IMR-90 (cell line): ENCODE results near the gene FLNA. TPM values are rescaled to one million over a fixed set of nuclear protein-coding genes. Genes with fewer than 3 reads are reported as not detected.

Source experiments
- ATAC-seq: fragments of 200-7000 bp; cut with Tn5 transposase; 2 replicates; pipeline ENCODE4 v1.9.1; 2020; ENCODE audit warnings: low read depth, mild to moderate bottlenecking, moderate library complexity
- BruUV-seq: library from RNA; stranded (reverse); fragments of 400-500 nt; replicated peaks from 2 replicates; lab custom pipeline; 2021; lab: Mats Ljungman, UMichigan
- CTCF ChIA-PET: fragments of 300-600 bp; formaldehyde crosslinking; extraction: SDS; loops from one replicate; lab custom pipeline; 2021; ENCODE audit warnings: antibody characterized with exemption; lab: Yijun Ruan, JAX
- POLR2A ChIA-PET: fragments of 300-600 bp; sonication (Branson Sonifier 250); formaldehyde crosslinking; loops from one replicate; lab custom pipeline; 2022; ENCODE audit warnings: antibody characterized with exemption; ENCODE audit not compliant: unreplicated experiment; lab: Charles Lee
- DNase-seq: peaks from one replicate; pipeline ENCODE4 v3.0.0; 2013
- H2AFZ ChIP-seq: replicated peaks from 2 replicates; pipeline ENCODE3; 2013; ENCODE audit warnings: low read length, mild to moderate bottlenecking; ENCODE audit not compliant: poor library complexity
- H2AK5ac ChIP-seq: 2 replicates; pipeline ENCODE4 v1.6.1; 2013; ENCODE audit warnings: low read depth, low read length, inconsistent platforms
- H2AK9ac ChIP-seq: replicated peaks from 2 replicates; pipeline ENCODE3; 2013; ENCODE audit warnings: mild to moderate bottlenecking, low read depth, low read length, moderate library complexity; ENCODE audit not compliant: poor library complexity
- H2BK120ac ChIP-seq: 2 replicates; pipeline ENCODE4 v1.6.1; 2013; ENCODE audit warnings: low read depth, low read length, inconsistent platforms
- H2BK15ac ChIP-seq: 3 replicates; pipeline ENCODE4 v1.6.1; 2013; ENCODE audit warnings: low read depth, low read length, inconsistent platforms
- H2BK20ac ChIP-seq: 2 replicates; pipeline ENCODE4 v1.6.1; 2013; ENCODE audit warnings: low read depth, mild to moderate bottlenecking, inconsistent platforms, low read length, moderate library complexity
- H2BK5ac ChIP-seq: 2 replicates; pipeline ENCODE4 v1.6.1; 2013; ENCODE audit warnings: mild to moderate bottlenecking, low read depth, low read length, inconsistent platforms; ENCODE audit not compliant: poor library complexity, severe bottlenecking
- H3K14ac ChIP-seq: replicated peaks from 2 replicates; pipeline ENCODE4 v1.6.1; 2013; ENCODE audit warnings: low read depth, low read length, inconsistent platforms
- H3K18ac ChIP-seq: 2 replicates; pipeline ENCODE4 v1.6.1; 2013; ENCODE audit warnings: low read depth, low read length, control low read depth
- H3K23ac ChIP-seq: 2 replicates; pipeline ENCODE4 v1.6.1; 2013; ENCODE audit warnings: low read depth, low read length, inconsistent platforms
- H3K27ac ChIP-seq: 2 replicates; pipeline ENCODE4 v1.5.1; 2013; ENCODE audit warnings: mild to moderate bottlenecking, control low read depth, low read length; ENCODE audit not compliant: insufficient read depth
- H3K27me3 ChIP-seq: 2 replicates; pipeline ENCODE4 v1.6.1; 2013; ENCODE audit warnings: low read length; ENCODE audit not compliant: control insufficient read depth, insufficient read depth
- H3K36me3 ChIP-seq: 2 replicates; pipeline ENCODE4 v1.6.1; 2013; ENCODE audit warnings: low read length, mixed read lengths; ENCODE audit not compliant: control insufficient read depth, insufficient read depth
- H3K4ac ChIP-seq: 2 replicates; pipeline ENCODE4 v1.6.1; 2013; ENCODE audit warnings: low read depth, low read length, inconsistent platforms
- H3K4me1 ChIP-seq: 2 replicates; pipeline ENCODE4 v1.6.1; 2013; ENCODE audit warnings: low read length, mixed read lengths; ENCODE audit not compliant: control insufficient read depth, insufficient read depth
- H3K4me2 ChIP-seq: 2 replicates; pipeline ENCODE4 v1.6.1; 2013; ENCODE audit warnings: low read depth, mild to moderate bottlenecking, control low read depth, low read length, moderate library complexity
- H3K4me3 ChIP-seq: 2 replicates; pipeline ENCODE4 v1.5.1; 2013; ENCODE audit warnings: low read depth, mild to moderate bottlenecking, control low read depth, low read length, moderate library complexity; ENCODE audit not compliant: insufficient read depth
- H3K56ac ChIP-seq: 2 replicates; pipeline ENCODE4 v1.6.1; 2013; ENCODE audit warnings: low read length, inconsistent platforms; ENCODE audit not compliant: insufficient read depth; ENCODE audit errors: extremely low read depth
- H3K79me1 ChIP-seq, 2 experiments: 2 replicates each; pipeline ENCODE4 v1.6.1; 2013; ENCODE audit warnings: low read length in 2 of 2, inconsistent platforms in 1 of 2, low read depth in 1 of 2
- H3K9ac ChIP-seq: 2 replicates; pipeline ENCODE4 v1.6.1; 2013; ENCODE audit warnings: low read depth, low read length, control low read depth
- H3K9me1 ChIP-seq: 2 replicates; pipeline ENCODE4 v1.6.1; 2013; ENCODE audit warnings: low read length, inconsistent platforms; ENCODE audit not compliant: insufficient read depth
- H3K9me3 ChIP-seq: 2 replicates; pipeline ENCODE4 v1.6.1; 2013; ENCODE audit warnings: low read length; ENCODE audit not compliant: control insufficient read depth, insufficient read depth
- H4K20me1 ChIP-seq: 2 replicates; pipeline ENCODE4 v1.6.1; 2013; ENCODE audit warnings: low read length, inconsistent platforms; ENCODE audit not compliant: insufficient read depth
- H4K5ac ChIP-seq: 2 replicates; pipeline ENCODE4 v1.6.1; 2013; ENCODE audit warnings: mild to moderate bottlenecking, low read depth, low read length, control low read depth
- H4K8ac ChIP-seq, 2 experiments: 2 replicates each; pipeline ENCODE4 v1.6.1; 2013; ENCODE audit warnings: low read depth in 2 of 2, low read length in 2 of 2, control low read depth in 1 of 2, inconsistent platforms in 1 of 2
- H4K91ac ChIP-seq: 2 replicates; pipeline ENCODE4 v1.6.1; 2013; ENCODE audit warnings: low read depth, low read length, inconsistent platforms; ENCODE audit not compliant: insufficient read depth
- BHLHE40 ChIP-seq: fragments of 150-350 bp; IDR thresholded peaks from 2 replicates; pipeline ENCODE4 v1.6.1; 2016; ENCODE audit warnings: mild to moderate bottlenecking, low read depth, low read length
- CEBPB ChIP-seq: IDR thresholded peaks from 2 replicates; pipeline ENCODE4 v1.6.1; 2012; ENCODE audit warnings: low read depth, low read length, improper control_type of control experiment
- CHD1 ChIP-seq: IDR thresholded peaks from 2 replicates; pipeline ENCODE4 v1.6.1; 2012; ENCODE audit warnings: low read depth, low read length, improper control_type of control experiment
- FOS ChIP-seq: fragments of 150-350 bp; IDR thresholded peaks from 2 replicates; pipeline ENCODE4 v1.6.1; 2016; ENCODE audit warnings: low read depth, low read length
- MAFK ChIP-seq: IDR thresholded peaks from 2 replicates; pipeline ENCODE4 v1.6.1; 2012; ENCODE audit warnings: low read depth, low read length, improper control_type of control experiment
- MAZ ChIP-seq: IDR thresholded peaks from 2 replicates; pipeline ENCODE4 v1.6.1; 2012; ENCODE audit warnings: low read depth, mild to moderate bottlenecking, low read length, improper control_type of control experiment, moderate library complexity, borderline replicate concordance
- MXI1 ChIP-seq: IDR thresholded peaks from 2 replicates; pipeline ENCODE4 v1.6.1; 2012; ENCODE audit warnings: low read depth, mild to moderate bottlenecking, low read length, moderate library complexity, borderline replicate concordance
- NFE2L2 ChIP-seq: fragments of 150-350 bp; IDR thresholded peaks from 2 replicates; pipeline ENCODE4 v1.6.1; 2016; ENCODE audit warnings: low read depth, mild to moderate bottlenecking, low read length
- POLR2A ChIP-seq: IDR thresholded peaks from 2 replicates; pipeline ENCODE4 v1.6.1; 2012; ENCODE audit warnings: mild to moderate bottlenecking, low read depth, low read length
- RAD21 ChIP-seq: IDR thresholded peaks from 2 replicates; pipeline ENCODE4 v1.6.1; 2012; ENCODE audit warnings: low read length, improper control_type of control experiment
- RCOR1 ChIP-seq: IDR thresholded peaks from 2 replicates; pipeline ENCODE4 v1.6.1; 2012; ENCODE audit warnings: mild to moderate bottlenecking, low read length, improper control_type of control experiment; ENCODE audit not compliant: insufficient replicate concordance
- RFX5 ChIP-seq: IDR thresholded peaks from 2 replicates; pipeline ENCODE4 v1.8.0; 2012; ENCODE audit warnings: low read depth, mild to moderate bottlenecking, low read length, moderate library complexity
- SMC3 ChIP-seq: fragments of 150-350 bp; IDR thresholded peaks from 2 replicates; pipeline ENCODE4 v1.6.1; 2016; ENCODE audit warnings: low read depth, mild to moderate bottlenecking, antibody characterized with exemption, low read length, moderate library complexity
- WGBS, 2 experiments: methylation state at CpG; one replicate each; pipeline versions ENCODE4 v1.1.5 to v1.1.7; 2013; ENCODE audit warnings: missing lambda C conversion rate in 2 of 2; ENCODE audit not compliant: insufficient read length in 1 of 2; ENCODE audit errors: extremely low coverage in 2 of 2; 5-methylcytosine and 5-hydroxymethylcytosine counted together
- dilution Hi-C: fragments of 300-500 bp; cut with HindIII; formaldehyde crosslinking; loops from one replicate; pipeline ENCODE4 v1.14.3; 2018; ENCODE audit warnings: low sequenced_read_pairs; ENCODE audit not compliant: unreplicated experiment
- in situ Hi-C: fragments of 300-500 bp; cut with MboI; formaldehyde crosslinking; loops from 3 replicates; pipeline ENCODE4 v1.14.3; 2019; ENCODE audit warnings: low sequenced_read_pairs, inconsistent platforms, mixed read lengths
- intact Hi-C: fragments of 100-400 bp; cut with micrococcal nuclease; formaldehyde crosslinking; loops from 2 replicates; pipeline ENCODE4 v1.10.0; 2022
- polyA plus RNA-seq, 3 experiments: library from polyadenylated mRNA; depleted of rRNA; stranded (reverse); fragments of >200 nt; gene quantifications; 2 replicates each; pipeline ENCODE4 v1.2.3, GENCODE V29; 2012; ENCODE audit warnings: low replicate concordance in 1 of 3
- total RNA-seq: library from RNA; depleted of rRNA; stranded (reverse); fragments of >200 nt; gene quantifications from 2 replicates; pipeline ENCODE4 v1.2.3, GENCODE V29; 2012
- TF ChIP-seq, protein P1 (sequence below): fragments of 150-350 bp; IDR thresholded peaks from 2 replicates; pipeline ENCODE4 v1.6.1; 2016; ENCODE audit warnings: low read depth, mild to moderate bottlenecking, low read length, moderate library complexity, borderline replicate concordance
- TF ChIP-seq, protein P2 (sequence below): fragments of 150-350 bp; IDR thresholded peaks from 2 replicates; pipeline ENCODE4 v1.6.1; 2017; ENCODE audit warnings: mild to moderate bottlenecking, antibody characterized with exemption, low read length, low read depth
- TF ChIP-seq, protein P3 (sequence below): conservative IDR thresholded peaks from 2 replicates; pipeline ENCODE4 v1.5.1; 2012; ENCODE audit warnings: mild to moderate bottlenecking, low read depth, low read length, improper control_type of control experiment

Gene FLNA
- total and polyA plus RNA-seq, 2 of the 4 experiments (the other 2 are of a cell fraction), result 1,356 to 1,357 TPM

DNA sequence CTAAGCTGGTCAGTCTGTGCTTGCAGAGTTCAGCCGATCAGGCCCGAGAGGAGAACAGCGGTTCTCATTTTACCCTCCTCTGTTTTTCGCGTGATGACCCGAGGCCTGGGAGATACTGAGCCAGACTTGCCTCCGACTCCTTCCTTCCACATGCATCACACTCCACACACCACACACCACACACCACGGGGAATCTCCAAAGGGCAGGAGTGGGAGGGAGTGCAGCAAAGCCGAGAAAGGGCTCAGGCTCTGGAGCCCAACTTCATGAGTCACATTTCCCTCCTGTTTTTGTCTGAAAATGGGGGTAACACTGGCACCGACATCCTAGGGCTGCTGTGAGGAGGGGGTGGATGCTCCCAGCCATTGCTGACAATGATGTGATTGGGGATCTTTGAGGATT lies 39.9 kb downstream of the FLNA start:
- no peak overlapping the region for H3K18ac ChIP-seq
- H3K4me3 ChIP-seq, result no peak overlapping the region
- no peak overlapping the region for H4K91ac ChIP-seq
- H3K27me3 ChIP-seq, result peaks cover 15% of the 10 kb centered on the region
- no peak overlapping the region for H2AK9ac ChIP-seq
- H3K56ac ChIP-seq, result no peak overlapping the region
- in situ Hi-C loops, result no loop called here
- H3K27ac ChIP-seq, result no peak overlapping the region
- ATAC-seq (no peak; the same call in 1 of the 2 replicates), DNase-seq (no peak)
- no peak overlapping the region for H2BK20ac ChIP-seq
- H3K23ac ChIP-seq, result no peak overlapping the region
- TF ChIP-seq RCOR1 (no peak), MAZ (no peak), NFE2L2 (no peak), CHD1 (no peak), MXI1 (no peak), POLR2A (no peak), RFX5 (no peak), RAD21 (no peak), CEBPB (no peak), BHLHE40 (no peak), SMC3 (no peak), FOS (no peak), MAFK (no peak)
- TF ChIP-seq, protein P1, sequence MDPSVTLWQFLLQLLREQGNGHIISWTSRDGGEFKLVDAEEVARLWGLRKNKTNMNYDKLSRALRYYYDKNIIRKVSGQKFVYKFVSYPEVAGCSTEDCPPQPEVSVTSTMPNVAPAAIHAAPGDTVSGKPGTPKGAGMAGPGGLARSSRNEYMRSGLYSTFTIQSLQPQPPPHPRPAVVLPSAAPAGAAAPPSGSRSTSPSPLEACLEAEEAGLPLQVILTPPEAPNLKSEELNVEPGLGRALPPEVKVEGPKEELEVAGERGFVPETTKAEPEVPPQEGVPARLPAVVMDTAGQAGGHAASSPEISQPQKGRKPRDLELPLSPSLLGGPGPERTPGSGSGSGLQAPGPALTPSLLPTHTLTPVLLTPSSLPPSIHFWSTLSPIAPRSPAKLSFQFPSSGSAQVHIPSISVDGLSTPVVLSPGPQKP, result no peak
- TF ChIP-seq, protein P2, sequence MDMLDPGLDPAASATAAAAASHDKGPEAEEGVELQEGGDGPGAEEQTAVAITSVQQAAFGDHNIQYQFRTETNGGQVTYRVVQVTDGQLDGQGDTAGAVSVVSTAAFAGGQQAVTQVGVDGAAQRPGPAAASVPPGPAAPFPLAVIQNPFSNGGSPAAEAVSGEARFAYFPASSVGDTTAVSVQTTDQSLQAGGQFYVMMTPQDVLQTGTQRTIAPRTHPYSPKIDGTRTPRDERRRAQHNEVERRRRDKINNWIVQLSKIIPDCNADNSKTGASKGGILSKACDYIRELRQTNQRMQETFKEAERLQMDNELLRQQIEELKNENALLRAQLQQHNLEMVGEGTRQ, result no peak
- TF ChIP-seq, protein P3, sequence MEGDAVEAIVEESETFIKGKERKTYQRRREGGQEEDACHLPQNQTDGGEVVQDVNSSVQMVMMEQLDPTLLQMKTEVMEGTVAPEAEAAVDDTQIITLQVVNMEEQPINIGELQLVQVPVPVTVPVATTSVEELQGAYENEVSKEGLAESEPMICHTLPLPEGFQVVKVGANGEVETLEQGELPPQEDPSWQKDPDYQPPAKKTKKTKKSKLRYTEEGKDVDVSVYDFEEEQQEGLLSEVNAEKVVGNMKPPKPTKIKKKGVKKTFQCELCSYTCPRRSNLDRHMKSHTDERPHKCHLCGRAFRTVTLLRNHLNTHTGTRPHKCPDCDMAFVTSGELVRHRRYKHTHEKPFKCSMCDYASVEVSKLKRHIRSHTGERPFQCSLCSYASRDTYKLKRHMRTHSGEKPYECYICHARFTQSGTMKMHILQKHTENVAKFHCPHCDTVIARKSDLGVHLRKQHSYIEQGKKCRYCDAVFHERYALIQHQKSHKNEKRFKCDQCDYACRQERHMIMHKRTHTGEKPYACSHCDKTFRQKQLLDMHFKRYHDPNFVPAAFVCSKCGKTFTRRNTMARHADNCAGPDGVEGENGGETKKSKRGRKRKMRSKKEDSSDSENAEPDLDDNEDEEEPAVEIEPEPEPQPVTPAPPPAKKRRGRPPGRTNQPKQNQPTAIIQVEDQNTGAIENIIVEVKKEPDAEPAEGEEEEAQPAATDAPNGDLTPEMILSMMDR, result no peak
- no peak overlapping the region for H3K4ac ChIP-seq
- peaks cover 2% of the 10 kb centered on the region; the same call in 1 of the 2 replicates for H3K9me3 ChIP-seq
- no TSS peak for BruUV-seq
- no peak overlapping the region for H2BK5ac ChIP-seq
- peaks cover 1% of the 10 kb centered on the region; the same call in 1 of the 2 replicates for H3K4me1 ChIP-seq
- peak overlapping the region; percentile 19 for H2AFZ ChIP-seq
- no peak overlapping the region for H4K5ac ChIP-seq
- no peak overlapping the region for H3K4me2 ChIP-seq
- dilution Hi-C loops, result no loop called here
- H2BK15ac ChIP-seq, result no peak overlapping the region
- no peaks in the 10 kb centered on the region; the same call in 1 of the 2 replicates for H4K20me1 ChIP-seq
- no peak overlapping the region for H3K14ac ChIP-seq
- H3K36me3 ChIP-seq, result no peaks in the 10 kb centered on the region
- H3K9me1 ChIP-seq, result no peaks in the 10 kb centered on the region
- ChIA-PET CTCF (no interaction called here), POLR2A (no interaction called here)
- H3K9ac ChIP-seq, result no peak overlapping the region
- intact Hi-C loops, result no loop called here
- WGBS, 2 experiments, result no CpG with 5 or more reads among the region's 10 CpGs
- H4K8ac ChIP-seq, result no peak overlapping the region
- H2AK5ac ChIP-seq, result no peak overlapping the region
- H3K79me1 ChIP-seq, result no peaks in the 10 kb centered on the region
- no peak overlapping the region for H2BK120ac ChIP-seq
